Cardiac fibroblast (primary cell): Measurements from ENCODE around the gene KANSL1L.
"Not testable (repeated sequence)": the region's sequence is repeated elsewhere in the genome, so short reads cannot be mapped to it uniquely, and the experiment has no call there.

Source experiments
- DNase-seq, 2 donors: peaks; one replicate each; pipeline versions ENCODE4 v3.0.0 to v3.0.0-alpha.2; 2010; ENCODE audit warnings: low read depth in 2 of 2
- H3K4me3 ChIP-seq, 2 donors: replicated peaks in 1 of 2; 1 replicate in 1 of 2; 2 replicates in 1 of 2; pipeline ENCODE4 v1.5.1; 2011; ENCODE audit warnings: low read depth in 2 of 2, low read length in 2 of 2, mild to moderate bottlenecking in 2 of 2, moderate library complexity in 1 of 2
- TF ChIP-seq, protein P1 (sequence below): IDR thresholded peaks from one replicate; pipeline ENCODE4 v1.5.1; 2011; ENCODE audit warnings: low read depth, mild to moderate bottlenecking, low read length, inconsistent platforms

KANSL1L gene

DNA sequence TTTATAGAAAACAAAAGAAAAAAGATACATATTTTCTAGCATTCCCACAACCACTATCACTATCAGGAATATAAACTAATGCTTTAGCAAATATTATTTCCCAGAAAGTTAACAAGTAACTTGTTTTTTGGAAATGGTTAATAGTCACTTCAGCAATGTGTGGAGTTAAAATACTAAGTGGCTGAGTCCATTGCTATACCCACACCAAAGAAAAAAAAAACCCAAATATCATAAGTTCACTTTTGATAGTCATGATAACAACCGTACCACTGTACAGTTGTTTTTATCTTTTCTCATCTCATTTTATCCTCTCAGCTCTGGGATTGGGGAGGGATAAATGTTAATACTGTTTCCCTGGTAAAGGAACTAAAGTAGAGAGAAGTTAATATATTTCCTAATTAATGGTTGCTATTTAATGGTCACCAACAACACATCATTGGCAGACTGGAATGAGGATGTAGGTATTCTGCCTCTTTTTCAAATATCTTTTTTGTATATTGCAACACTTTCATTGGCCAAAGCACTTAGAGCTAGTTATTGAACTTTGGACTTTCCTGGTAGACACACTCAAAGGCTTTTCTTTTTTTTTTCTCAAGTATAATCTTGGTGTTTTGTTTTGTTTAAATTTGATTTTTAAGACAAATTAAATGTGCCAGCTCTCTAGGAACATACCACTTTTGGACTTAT is 18.4 kb upstream of the KANSL1L start:
- H3K4me3 ChIP-seq, result no peak overlapping the region
- no peak for DNase-seq
- TF ChIP-seq, protein P1, sequence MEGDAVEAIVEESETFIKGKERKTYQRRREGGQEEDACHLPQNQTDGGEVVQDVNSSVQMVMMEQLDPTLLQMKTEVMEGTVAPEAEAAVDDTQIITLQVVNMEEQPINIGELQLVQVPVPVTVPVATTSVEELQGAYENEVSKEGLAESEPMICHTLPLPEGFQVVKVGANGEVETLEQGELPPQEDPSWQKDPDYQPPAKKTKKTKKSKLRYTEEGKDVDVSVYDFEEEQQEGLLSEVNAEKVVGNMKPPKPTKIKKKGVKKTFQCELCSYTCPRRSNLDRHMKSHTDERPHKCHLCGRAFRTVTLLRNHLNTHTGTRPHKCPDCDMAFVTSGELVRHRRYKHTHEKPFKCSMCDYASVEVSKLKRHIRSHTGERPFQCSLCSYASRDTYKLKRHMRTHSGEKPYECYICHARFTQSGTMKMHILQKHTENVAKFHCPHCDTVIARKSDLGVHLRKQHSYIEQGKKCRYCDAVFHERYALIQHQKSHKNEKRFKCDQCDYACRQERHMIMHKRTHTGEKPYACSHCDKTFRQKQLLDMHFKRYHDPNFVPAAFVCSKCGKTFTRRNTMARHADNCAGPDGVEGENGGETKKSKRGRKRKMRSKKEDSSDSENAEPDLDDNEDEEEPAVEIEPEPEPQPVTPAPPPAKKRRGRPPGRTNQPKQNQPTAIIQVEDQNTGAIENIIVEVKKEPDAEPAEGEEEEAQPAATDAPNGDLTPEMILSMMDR, result no peak

DNA sequence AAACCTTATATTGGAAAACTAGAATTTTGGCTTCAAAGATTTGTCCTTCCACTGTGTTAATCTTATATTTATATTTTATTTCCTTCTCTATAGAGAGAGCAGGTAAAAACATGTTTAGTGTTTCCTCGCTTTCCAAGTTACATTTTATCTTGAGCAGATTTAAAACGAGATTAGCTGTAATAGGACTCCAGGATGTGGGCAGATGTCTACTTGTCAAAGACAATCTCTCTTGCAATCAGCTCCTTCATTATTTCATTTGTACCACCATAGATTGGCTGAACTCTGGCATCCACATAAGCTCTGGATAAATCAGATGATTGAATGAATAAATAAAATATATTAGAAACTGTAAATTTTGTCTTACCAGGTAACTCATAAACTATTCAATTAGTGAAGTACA is 17.5 kb upstream of the KANSL1L start:
- DNase-seq, result no peak

DNA sequence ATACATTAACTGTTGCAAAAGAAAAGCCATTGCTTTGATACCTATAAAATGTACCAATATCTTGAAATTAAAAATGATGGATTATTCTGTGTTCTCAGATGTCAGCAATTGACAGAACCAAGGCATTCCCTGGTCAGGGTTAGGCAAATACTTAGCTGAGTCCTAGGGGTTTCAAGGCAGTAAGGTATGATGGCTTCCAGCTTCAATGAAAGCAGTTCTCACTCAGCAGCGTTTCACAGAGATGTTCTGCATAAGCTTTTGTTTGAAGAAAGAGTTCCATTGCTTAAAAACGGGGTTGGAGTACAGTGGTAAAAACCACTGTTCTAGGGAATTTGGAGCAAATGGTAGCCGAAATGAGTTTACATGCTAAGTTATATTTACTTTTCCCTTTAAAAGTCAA is 17.0 kb upstream of the KANSL1L start:
- no peak overlapping the region for H3K4me3 ChIP-seq
- DNase-seq, result no peak
- TF ChIP-seq, protein P1, result no peak

More for the DNA sequence above, 17.5 kb upstream of the KANSL1L start:
- no peak overlapping the region for H3K4me3 ChIP-seq
- TF ChIP-seq, protein P1, result no peak

DNA sequence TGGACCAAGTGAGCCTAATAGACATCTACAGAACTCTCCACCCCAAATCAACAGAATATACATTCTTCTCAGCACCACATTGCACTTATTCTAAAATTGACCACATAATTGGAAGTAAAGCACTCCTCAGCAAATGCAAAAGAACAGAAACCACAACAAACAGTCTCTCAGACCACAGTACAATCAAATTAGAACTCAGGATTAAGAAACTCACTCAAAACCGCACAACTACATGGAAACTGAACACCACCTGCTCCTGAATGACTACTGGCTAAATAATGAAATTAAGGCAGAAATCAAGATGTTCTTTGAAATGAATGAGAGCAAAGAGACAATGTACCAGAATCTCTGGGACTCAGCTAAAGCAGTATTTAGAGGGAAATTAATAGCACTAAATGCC is 12.7 kb upstream of the KANSL1L start:
- not testable (repeated sequence) for H3K4me3 ChIP-seq, DNase-seq

DNA sequence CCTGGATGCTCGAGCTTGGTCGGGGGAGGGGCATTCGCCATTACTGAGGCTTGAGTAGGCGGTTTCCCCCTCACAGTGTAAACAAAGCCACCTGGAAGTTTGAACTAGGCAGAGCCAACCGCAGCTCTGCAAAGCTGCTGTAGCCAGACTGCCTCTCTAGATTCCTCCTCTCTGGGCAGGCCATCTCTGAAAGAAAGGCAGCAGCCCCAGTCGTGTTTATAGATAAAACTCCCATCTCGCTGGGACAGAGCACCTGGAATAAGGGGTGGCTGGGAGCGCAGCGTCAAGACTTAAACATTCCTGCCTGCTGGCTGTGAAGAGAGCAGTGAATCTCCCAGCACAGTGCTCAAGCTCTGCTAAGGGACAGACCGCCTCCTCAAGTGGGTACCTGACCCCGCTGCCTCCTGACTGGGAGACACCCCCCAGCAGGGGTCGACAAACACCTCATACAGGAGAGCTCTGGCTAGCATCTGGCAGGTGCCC is 10.4 kb upstream of the KANSL1L start:
- not testable (repeated sequence) for DNase-seq, H3K4me3 ChIP-seq

DNA sequence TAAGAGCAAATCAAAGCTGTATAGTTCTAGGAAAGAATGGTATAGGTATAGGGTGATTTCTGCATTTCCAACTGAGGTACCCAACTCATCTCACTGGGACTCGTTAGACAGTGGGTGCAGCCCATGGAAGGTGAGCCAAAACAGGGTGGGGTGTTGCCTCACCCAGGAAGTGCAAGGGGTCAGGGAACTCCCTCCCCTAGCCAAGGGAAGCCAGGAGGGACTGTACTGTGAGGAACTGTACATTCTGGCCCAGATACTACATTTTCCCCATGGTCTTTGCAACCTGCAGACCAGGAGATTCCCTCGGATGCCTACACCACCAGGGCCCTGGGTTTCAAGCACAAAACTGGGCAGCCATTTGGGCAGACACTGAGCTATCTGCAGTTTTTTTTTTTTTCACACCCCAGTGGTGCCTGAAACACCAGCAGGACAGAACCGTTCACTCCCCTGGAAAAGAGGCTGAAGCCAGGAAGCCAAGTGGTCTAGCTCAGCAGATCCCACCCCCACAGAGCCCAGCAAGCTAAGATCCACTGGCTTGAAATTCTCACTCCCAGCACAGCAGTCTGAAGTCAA is 9.9 kb upstream of the KANSL1L start:
- not testable (repeated sequence) for DNase-seq, H3K4me3 ChIP-seq

DNA sequence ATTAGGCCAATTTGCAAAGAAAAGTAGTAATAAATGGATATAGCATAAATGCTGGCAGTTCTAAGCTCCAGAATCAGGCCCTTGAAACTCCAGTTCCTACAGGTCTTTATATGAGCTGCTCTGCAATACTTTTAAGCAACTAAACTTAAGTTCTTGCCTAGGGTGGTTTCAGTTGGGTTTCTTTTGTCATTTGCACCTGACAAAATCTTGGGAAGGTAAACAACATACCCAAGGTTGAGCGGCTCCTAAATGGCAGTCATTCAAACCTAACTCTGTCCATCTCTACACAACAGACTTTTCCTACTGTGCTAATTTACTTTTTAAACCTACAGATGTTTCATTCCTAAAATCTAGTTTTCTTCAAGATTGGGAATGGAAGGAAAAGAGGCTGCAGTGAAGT is 9.3 kb upstream of the KANSL1L start:
- TF ChIP-seq, protein P1, result no peak
- DNase-seq, result no peak
- no peak overlapping the region for H3K4me3 ChIP-seq

DNA sequence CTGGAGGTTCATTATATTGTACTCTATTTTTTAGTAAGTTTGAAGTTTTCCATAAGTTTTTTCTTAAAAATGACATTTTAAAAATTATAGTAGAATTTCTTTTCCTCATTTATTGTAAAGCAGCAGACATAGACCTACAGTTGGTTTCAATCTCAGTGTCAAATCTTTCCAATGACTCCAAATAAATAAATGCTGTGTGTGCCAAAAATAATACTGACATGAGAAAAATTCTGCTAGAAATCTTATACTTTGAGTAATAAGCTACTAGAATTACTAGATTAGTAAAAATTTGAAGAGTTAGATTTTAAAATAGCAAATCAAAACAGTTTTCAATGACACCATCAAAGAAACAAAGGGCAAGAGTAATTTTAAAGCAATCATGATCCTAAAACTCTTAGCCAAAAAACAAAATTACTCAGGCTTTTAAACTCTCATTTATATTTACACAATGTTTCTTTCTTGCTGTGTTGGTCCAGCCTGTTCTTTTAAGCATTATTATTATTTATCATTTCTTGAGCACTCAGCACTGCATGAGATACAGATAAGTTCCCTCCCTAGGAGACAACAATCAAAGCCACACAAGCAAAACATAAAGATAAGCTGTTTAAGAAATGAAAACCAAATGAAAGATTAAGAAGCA is 8.3 kb upstream of the KANSL1L start:
- TF ChIP-seq, protein P1, result no peak
- no peak for DNase-seq
- H3K4me3 ChIP-seq, result no peak overlapping the region
